Neural cell (in vitro differentiated cells): Measurements from ENCODE around the gene MTRF1L. TPM values are rescaled to one million over a fixed set of nuclear protein-coding genes. Genes with fewer than 3 reads are reported as not detected.

Experiments
- H2AFZ ChIP-seq: fragments of 200-600, 300-800 bp; sonication (generic), shearing (Covaris generic); 2 replicates; pipeline ENCODE4 v1.6.0; 2014; ENCODE audit warnings: low read depth, mild to moderate bottlenecking, antibody characterized with exemption, low read length, moderate library complexity
- H3F3A ChIP-seq: fragments of 200-600 bp; shearing (Covaris generic); 2 replicates; pipeline ENCODE4 v1.6.1; 2016; ENCODE audit warnings: mild to moderate bottlenecking, moderate library complexity, mixed read lengths, antibody characterized with exemption, low read length; ENCODE audit not compliant: insufficient read depth, poor library complexity, severe bottlenecking
- H3K27ac ChIP-seq: fragments of 200-600, 300-800 bp; sonication (generic), shearing (Covaris generic); 2 replicates; pipeline ENCODE4 v1.5.1; 2014; ENCODE audit warnings: mild to moderate bottlenecking, low read length, moderate library complexity
- H3K27me3 ChIP-seq: fragments of 300-800, 200-600 bp; sonication (generic), shearing (Covaris generic); 2 replicates; pipeline ENCODE4 v1.6.0; 2014; ENCODE audit warnings: mild to moderate bottlenecking, low read depth, low read length, moderate library complexity; ENCODE audit not compliant: insufficient read depth
- H3K36me3 ChIP-seq: fragments of 300-800, 200-600 bp; sonication (generic), shearing (Covaris generic); 2 replicates; pipeline ENCODE4 v1.5.1; 2014; ENCODE audit warnings: mild to moderate bottlenecking, antibody characterized with exemption, low read length, moderate library complexity; ENCODE audit not compliant: insufficient read depth
- H3K4me2 ChIP-seq: fragments of 300-800, 200-600 bp; sonication (generic), shearing (Covaris generic); 2 replicates; pipeline ENCODE4 v1.6.0; 2014; ENCODE audit warnings: mild to moderate bottlenecking, low read length
- H3K4me3 ChIP-seq: fragments of 300-800, 200-600 bp; sonication (generic), shearing (Covaris generic); 2 replicates; pipeline ENCODE4 v1.5.1; 2014; ENCODE audit warnings: mild to moderate bottlenecking, low read length, moderate library complexity
- H3K79me2 ChIP-seq: fragments of 200-600 bp; shearing (Covaris generic); replicated peaks from 2 replicates; pipeline ENCODE4 v1.6.0; 2014; ENCODE audit warnings: mild to moderate bottlenecking, low read length, moderate library complexity; ENCODE audit not compliant: insufficient read depth
- H3K9ac ChIP-seq: fragments of 300-800, 200-600 bp; sonication (generic), shearing (Covaris generic); 2 replicates; pipeline ENCODE4 v1.6.1; 2016; ENCODE audit warnings: mild to moderate bottlenecking, low read length, mixed read lengths
- H3K9me2 ChIP-seq: fragments of 200-600 bp; shearing (Covaris generic); 2 replicates; pipeline ENCODE4 v1.6.1; 2016; ENCODE audit warnings: mild to moderate bottlenecking, low read length, mixed read lengths; ENCODE audit not compliant: insufficient read depth
- H3K9me3 ChIP-seq: fragments of 200-600, 300-800 bp; sonication (generic), shearing (Covaris generic); 2 replicates; pipeline ENCODE4 v1.6.1; 2016; ENCODE audit warnings: mild to moderate bottlenecking, mixed run types, low read length, moderate library complexity, mixed read lengths
- H4K20me1 ChIP-seq: fragments of 200-600 bp; shearing (Covaris generic); 2 replicates; pipeline ENCODE4 v1.6.1; 2016; ENCODE audit warnings: mild to moderate bottlenecking, mixed run types; ENCODE audit not compliant: insufficient read depth
- CTCF ChIP-seq: fragments of 450-650 bp; IDR thresholded peaks from 2 replicates; pipeline ENCODE4 v1.5.1; 2014; ENCODE audit warnings: antibody characterized with exemption, mild to moderate bottlenecking, moderate library complexity; ENCODE audit not compliant: poor library complexity, severe bottlenecking
- EP300 ChIP-seq: fragments of 450-650 bp; conservative IDR thresholded peaks from 2 replicates; pipeline ENCODE4 v1.6.1; 2014; ENCODE audit warnings: antibody characterized with exemption, mild to moderate bottlenecking, moderate library complexity; ENCODE audit not compliant: poor library complexity, severe bottlenecking
- EZH2 ChIP-seq: fragments of 200-600, 300-800 bp; shearing (Covaris generic), sonication (generic); IDR thresholded peaks from 2 replicates; pipeline ENCODE4 v1.6.1; 2014; ENCODE audit warnings: antibody characterized with exemption, low read length, borderline replicate concordance, mild to moderate bottlenecking; ENCODE audit not compliant: insufficient read depth, poor library complexity, severe bottlenecking
- MXI1 ChIP-seq: fragments of 450-650 bp; conservative IDR thresholded peaks from 2 replicates; pipeline ENCODE4 v1.6.1; 2014; ENCODE audit warnings: antibody characterized with exemption, mild to moderate bottlenecking; ENCODE audit not compliant: poor library complexity, severe bottlenecking
- POLR2AphosphoS5 ChIP-seq: IDR thresholded peaks from 2 replicates; pipeline ENCODE4 v1.6.1; 2012
- RAD21 ChIP-seq: fragments of 450-650 bp; conservative IDR thresholded peaks from 2 replicates; pipeline ENCODE4 v1.6.1; 2014; ENCODE audit warnings: antibody characterized with exemption, mild to moderate bottlenecking, moderate library complexity
- REST ChIP-seq: IDR thresholded peaks from 2 replicates; pipeline ENCODE4 v1.6.1; 2012; ENCODE audit warnings: borderline replicate concordance
- SMC3 ChIP-seq: fragments of 450-650 bp; conservative IDR thresholded peaks from 2 replicates; pipeline ENCODE4 v1.6.1; 2014; ENCODE audit warnings: antibody characterized with exemption, mild to moderate bottlenecking, moderate library complexity; ENCODE audit not compliant: poor library complexity
- TAF1 ChIP-seq: IDR thresholded peaks from 2 replicates; pipeline ENCODE4 v1.6.1; 2012; ENCODE audit warnings: low read depth
- polyA plus RNA-seq: library from polyadenylated mRNA; depleted of rRNA; stranded (reverse); fragments of >200 nt; gene quantifications from 2 replicates; pipeline ENCODE4 v1.2.3, GENCODE V29; 2014

MTRF1L gene
- polyA plus RNA-seq, 1 donor from 2014 or later = 14.0 TPM

- TF ChIP-seq POLR2AphosphoS5 (no peak), CTCF (no peak), TAF1 (no peak), REST (no peak), EP300 (no peak), MXI1 (no peak), RAD21 (no peak), EZH2 (no peak), SMC3 (no peak)
- Histone ChIP-seq H2AFZ (no peak overlapping the region), H3F3A (peaks cover 3% of the 10 kb centered on the region), H3K27ac (no peak overlapping the region), H3K9ac (no peak overlapping the region), H3K79me2 (peaks cover 85% of the 10 kb centered on the region), H3K4me3 (no peak overlapping the region), H3K27me3 (no peaks in the 10 kb centered on the region), H3K9me3 (no peaks in the 10 kb centered on the region), H3K4me2 (no peak overlapping the region), H4K20me1 (peaks cover 2% of the 10 kb centered on the region), H3K9me2 (no peaks in the 10 kb centered on the region), H3K36me3 (no peaks in the 10 kb centered on the region)
Observed at GRCh38 chr6:152979116-152979515, 23.4 kb downstream of the MTRF1L start.

- Histone ChIP-seq H3K9me2 (no peaks in the 10 kb centered on the region), H2AFZ (no peak overlapping the region), H3K4me2 (no peak overlapping the region), H3K4me3 (no peak overlapping the region), H3K27me3 (no peaks in the 10 kb centered on the region), H3K36me3 (no peaks in the 10 kb centered on the region), H3K79me2 (peaks cover 89% of the 10 kb centered on the region), H3K9ac (no peak overlapping the region), H4K20me1 (peaks cover 2% of the 10 kb centered on the region), H3K27ac (no peak overlapping the region), H3F3A (no peaks in the 10 kb centered on the region), H3K9me3 (no peaks in the 10 kb centered on the region)
- TF ChIP-seq TAF1 (no peak), REST (no peak), MXI1 (no peak), RAD21 (no peak), SMC3 (no peak), EZH2 (no peak), CTCF (no peak), EP300 (no peak)
Observed at GRCh38 chr6:152978058-152978457, 24.5 kb downstream of the MTRF1L start.
